HEK293 (cell line): ENCODE measurements around the gene PTBP1.

Source experiments
- CTCF ChIA-PET: fragments of 350-600 bp; formaldehyde crosslinking; extraction: SDS; loops from one replicate; lab custom pipeline; 2021; ENCODE audit warnings: antibody characterized with exemption; lab: Yijun Ruan, JAX
- POLR2A ChIA-PET: fragments of 300-600 bp; formaldehyde crosslinking; extraction: SDS; loops from one replicate; lab custom pipeline; 2020; ENCODE audit warnings: antibody characterized with exemption, inconsistent platforms; lab: Yijun Ruan, JAX
- H3K27ac ChIP-seq: fragments of 200-500 bp; sonication (Bioruptor generic); 2 replicates; pipeline ENCODE4 v1.5.1; 2014; ENCODE audit warnings: low read depth, low read length, control low read depth, inconsistent platforms; ENCODE audit errors: extremely low read depth
- H3K36me3 ChIP-seq, 2 experiments: fragments of 200-500 bp in 1 of 2; sonication (Bioruptor generic) in 1 of 2; 1 replicate in 1 of 2; 2 replicates in 1 of 2; pipeline ENCODE4 v1.5.1; 2014 to 2017; ENCODE audit warnings: inconsistent platforms in 2 of 2, low read length in 2 of 2; ENCODE audit not compliant: control insufficient read depth in 2 of 2, insufficient read depth in 1 of 2
- H3K4me1 ChIP-seq: fragments of 200-500 bp; sonication (Bioruptor generic); 2 replicates; pipeline ENCODE4 v1.5.1; 2014; ENCODE audit warnings: mild to moderate bottlenecking, low read length, inconsistent platforms; ENCODE audit not compliant: control insufficient read depth, insufficient read depth
- H3K4me3 ChIP-seq: 2 replicates; pipeline ENCODE4 v1.5.1; 2011; ENCODE audit warnings: low read depth, mild to moderate bottlenecking, control low read depth, low read length, moderate library complexity
- H3K9me3 ChIP-seq: fragments of 200-500 bp; sonication (Bioruptor generic); 2 replicates; pipeline ENCODE4 v1.5.1; 2014; ENCODE audit warnings: low read depth, low read length, inconsistent platforms; ENCODE audit not compliant: control insufficient read depth, insufficient read depth
- AEBP2 ChIP-seq: fragments of 450-650 bp; formaldehyde crosslinking; IDR thresholded peaks from 2 replicates; pipeline ENCODE4 v1.5.1; 2016; ENCODE audit warnings: missing biosample characterization, missing genetic modification characterization, borderline replicate concordance
- BCL11B ChIP-seq: fragments of 450-650 bp; formaldehyde crosslinking; IDR thresholded peaks from 2 replicates; pipeline ENCODE4 v1.5.1; 2016; ENCODE audit warnings: low read depth, missing biosample characterization, missing genetic modification characterization
- FEZF1 ChIP-seq: fragments of 450-650 bp; formaldehyde crosslinking; IDR thresholded peaks from 2 replicates; pipeline ENCODE4 v1.5.1; 2016; ENCODE audit warnings: missing biosample characterization, missing genetic modification characterization
- KLF7 ChIP-seq: fragments of 450-650 bp; formaldehyde crosslinking; IDR thresholded peaks from 2 replicates; pipeline ENCODE4 v1.5.1; 2016; ENCODE audit warnings: missing biosample characterization, missing genetic modification characterization, borderline replicate concordance
- KLF9 ChIP-seq: fragments of 450-650 bp; formaldehyde crosslinking; IDR thresholded peaks from 2 replicates; pipeline ENCODE4 v1.5.1; 2016; ENCODE audit warnings: missing biosample characterization, missing genetic modification characterization, low read depth
- OVOL3 ChIP-seq: fragments of 450-650 bp; formaldehyde crosslinking; IDR thresholded peaks from 2 replicates; pipeline ENCODE4 v1.5.1; 2016; ENCODE audit warnings: missing biosample characterization, missing genetic modification characterization
- PATZ1 ChIP-seq: fragments of 450-650 bp; formaldehyde crosslinking; IDR thresholded peaks from 2 replicates; pipeline ENCODE4 v1.5.1; 2016; ENCODE audit warnings: missing biosample characterization, missing genetic modification characterization
- TRIM28 ChIP-seq: IDR thresholded peaks from 2 replicates; pipeline ENCODE4 v1.6.1; 2011; ENCODE audit warnings: low read length, control low read depth, borderline replicate concordance
- ZBTB26 ChIP-seq: fragments of 450-650 bp; formaldehyde crosslinking; optimal IDR thresholded peaks from 2 replicates; pipeline ENCODE3; 2016; ENCODE audit warnings: missing biosample characterization, mild to moderate bottlenecking, missing genetic modification characterization
- ZBTB44 ChIP-seq: fragments of 450-650 bp; IDR thresholded peaks from 2 replicates; pipeline ENCODE4 v1.5.1; 2018; ENCODE audit warnings: missing biosample characterization, mild to moderate bottlenecking, missing genetic modification characterization
- ZBTB7A ChIP-seq: fragments of 450-650 bp; formaldehyde crosslinking; IDR thresholded peaks from 2 replicates; pipeline ENCODE4 v1.5.1; 2016; ENCODE audit warnings: low read depth, missing biosample characterization, missing genetic modification characterization
- ZFP37 ChIP-seq: fragments of 450-650 bp; formaldehyde crosslinking; IDR thresholded peaks from 2 replicates; pipeline ENCODE4 v1.5.1; 2016; ENCODE audit warnings: missing biosample characterization, missing genetic modification characterization
- ZNF2 ChIP-seq: fragments of 450-650 bp; formaldehyde crosslinking; IDR thresholded peaks from 2 replicates; pipeline ENCODE4 v1.5.1; 2016; ENCODE audit warnings: missing biosample characterization, missing genetic modification characterization
- ZNF214 ChIP-seq: fragments of 450-650 bp; formaldehyde crosslinking; IDR thresholded peaks from 2 replicates; pipeline ENCODE4 v1.5.1; 2017; ENCODE audit warnings: missing biosample characterization, mild to moderate bottlenecking, missing genetic modification characterization, borderline replicate concordance
- ZNF23 ChIP-seq: fragments of 450-650 bp; formaldehyde crosslinking; IDR thresholded peaks from 2 replicates; pipeline ENCODE4 v1.5.1; 2016; ENCODE audit warnings: missing biosample characterization, missing genetic modification characterization, borderline replicate concordance
- ZNF239 ChIP-seq: fragments of 450-650 bp; formaldehyde crosslinking; IDR thresholded peaks from 2 replicates; pipeline ENCODE4 v1.5.1; 2016; ENCODE audit warnings: missing biosample characterization, missing genetic modification characterization
- ZNF248 ChIP-seq: fragments of 450-650 bp; formaldehyde crosslinking; IDR thresholded peaks from 2 replicates; pipeline ENCODE4 v1.5.1; 2017; ENCODE audit warnings: missing biosample characterization, missing genetic modification characterization
- ZNF423 ChIP-seq: fragments of 450-650 bp; formaldehyde crosslinking; IDR thresholded peaks from 2 replicates; pipeline ENCODE4 v1.5.1; 2016; ENCODE audit warnings: missing biosample characterization, missing genetic modification characterization
- ZNF530 ChIP-seq: fragments of 450-650 bp; formaldehyde crosslinking; IDR thresholded peaks from 2 replicates; pipeline ENCODE4 v1.5.1; 2016; ENCODE audit warnings: low read depth, missing biosample characterization, missing genetic modification characterization
- ZNF544 ChIP-seq: fragments of 450-650 bp; formaldehyde crosslinking; IDR thresholded peaks from 2 replicates; pipeline ENCODE4 v1.5.0; 2017; ENCODE audit warnings: missing biosample characterization, missing genetic modification characterization
- ZNF560 ChIP-seq: fragments of 450-650 bp; formaldehyde crosslinking; IDR thresholded peaks from 2 replicates; pipeline ENCODE4 v1.5.1; 2017; ENCODE audit warnings: missing biosample characterization, missing genetic modification characterization, borderline replicate concordance
- ZNF580 ChIP-seq: fragments of 450-650 bp; formaldehyde crosslinking; IDR thresholded peaks from 2 replicates; pipeline ENCODE4 v1.5.1; 2016; ENCODE audit warnings: missing biosample characterization, missing genetic modification characterization
- ZNF621 ChIP-seq: fragments of 450-650 bp; formaldehyde crosslinking; IDR thresholded peaks from 2 replicates; pipeline ENCODE4 v1.5.1; 2017; ENCODE audit warnings: missing biosample characterization, missing genetic modification characterization
- ZNF677 ChIP-seq: fragments of 450-650 bp; IDR thresholded peaks from 2 replicates; pipeline ENCODE4 v1.5.0; 2018; ENCODE audit warnings: missing biosample characterization, mild to moderate bottlenecking, missing genetic modification characterization, moderate library complexity
- ZNF701 ChIP-seq: fragments of 450-650 bp; formaldehyde crosslinking; IDR thresholded peaks from 2 replicates; pipeline ENCODE4 v1.5.1; 2016; ENCODE audit warnings: missing biosample characterization, missing genetic modification characterization
- ZNF830 ChIP-seq: fragments of 450-650 bp; IDR thresholded peaks from 2 replicates; pipeline ENCODE4 v1.5.0; 2018; ENCODE audit warnings: missing biosample characterization, missing genetic modification characterization, low read depth, mild to moderate bottlenecking, moderate library complexity
- ZNF843 ChIP-seq: fragments of 450-650 bp; formaldehyde crosslinking; IDR thresholded peaks from 2 replicates; pipeline ENCODE4 v1.5.1; 2016; ENCODE audit warnings: missing biosample characterization, missing genetic modification characterization

The PTBP1 gene

GRCh38 chr19:803686-804418 lies 6.6 kb downstream of the PTBP1 start (continued):
- TF ChIP-seq ZBTB44 (tag by site-specific recombination) (no peak), KLF9 (tag by site-specific recombination) (no peak), ZNF677 (tag by site-specific recombination) (no peak), ZNF621 (tag by site-specific recombination) (no peak), ZNF701 (no peak), PATZ1 (no peak), ZNF23 (tag by site-specific recombination) (no peak), ZNF248 (tag by site-specific recombination) (no peak), ZNF2 (no peak), ZNF214 (no peak), OVOL3 (no peak), KLF7 (no peak)

- Histone ChIP-seq H3K36me3 (peaks cover 18 to 98% of the 10 kb centered on the region in 2 experiments; a peak in 2 of 3 replicates), H3K27ac (peak overlapping the region; percentile 97), H3K4me1 (peaks cover 25% of the 10 kb centered on the region)
- POLR2A ChIA-PET: no interaction called here
- CTCF ChIA-PET: interaction anchor here (1.2 kb wide), 1 partner anchor 34 kb away, joined by 6 read pairs; no protein-coding TSS in a partner anchor
- TF ChIP-seq AEBP2 (tag by site-specific recombination) (no peak), ZNF239 (tag by site-specific recombination) (no peak), FEZF1 (tag by site-specific recombination) (no peak)
- TF ChIP-seq, all 188 proteins: peak for 0
- Histone ChIP-seq H3K4me3 (no peak overlapping the region), H3K9me3 (no peaks in the 10 kb centered on the region)
Observed at GRCh38 chr19:804419-805165, 7.3 kb downstream of the PTBP1 start.

GRCh38 chr19:805166-805551 lies 7.9 kb downstream of the PTBP1 start:
- POLR2A ChIA-PET: no interaction called here
- H3K9me3 ChIP-seq: no peaks in the 10 kb centered on the region
- peaks cover 24 to 98% of the 10 kb centered on the region in 2 experiments; a peak in 2 of 3 replicates for H3K36me3 ChIP-seq
- H3K4me1 ChIP-seq: peaks cover 23% of the 10 kb centered on the region
- peak overlapping the region; percentile 8; the same call in 1 of the 2 replicates for H3K27ac ChIP-seq
- H3K4me3 ChIP-seq: no peak overlapping the region
- CTCF ChIA-PET: interaction anchor here (1.2 kb wide), 1 partner anchor 34 kb away, joined by 6 read pairs; no protein-coding TSS in a partner anchor
- TF ChIP-seq ZBTB7A (tag by site-specific recombination): no peak
- TF ChIP-seq ZBTB26 (tag by site-specific recombination): no peak
- no peak for TF ChIP-seq ZNF580 (tag by site-specific recombination)
- TF ChIP-seq ZNF830 (tag by site-specific recombination): no peak
- no peak for TF ChIP-seq BCL11B (tag by site-specific recombination)
- TF ChIP-seq ZNF843 (tag by site-specific recombination): no peak
- no peak for TF ChIP-seq ZNF701
- TF ChIP-seq ZNF530 (tag by site-specific recombination): no peak
- TF ChIP-seq ZFP37 (tag by site-specific recombination): no peak
- TF ChIP-seq ZNF544 (tag by site-specific recombination): no peak
- no peak for TF ChIP-seq ZNF423
- no peak for TF ChIP-seq ZNF560 (tag by site-specific recombination)
- TF ChIP-seq ZNF2: no peak
- TF ChIP-seq TRIM28: no peak
